HG03521 (cell line): ENCODE measurements around the gene HOXA3.

Experiments used
- ATAC-seq: cut with Tn5 transposase; IDR thresholded peaks from one replicate; pipeline ENCODE4 v1.9.1; 2021; ENCODE audit warnings: mild to moderate bottlenecking, moderate library complexity; ENCODE audit not compliant: unreplicated experiment

The HOXA3 gene

DNA sequence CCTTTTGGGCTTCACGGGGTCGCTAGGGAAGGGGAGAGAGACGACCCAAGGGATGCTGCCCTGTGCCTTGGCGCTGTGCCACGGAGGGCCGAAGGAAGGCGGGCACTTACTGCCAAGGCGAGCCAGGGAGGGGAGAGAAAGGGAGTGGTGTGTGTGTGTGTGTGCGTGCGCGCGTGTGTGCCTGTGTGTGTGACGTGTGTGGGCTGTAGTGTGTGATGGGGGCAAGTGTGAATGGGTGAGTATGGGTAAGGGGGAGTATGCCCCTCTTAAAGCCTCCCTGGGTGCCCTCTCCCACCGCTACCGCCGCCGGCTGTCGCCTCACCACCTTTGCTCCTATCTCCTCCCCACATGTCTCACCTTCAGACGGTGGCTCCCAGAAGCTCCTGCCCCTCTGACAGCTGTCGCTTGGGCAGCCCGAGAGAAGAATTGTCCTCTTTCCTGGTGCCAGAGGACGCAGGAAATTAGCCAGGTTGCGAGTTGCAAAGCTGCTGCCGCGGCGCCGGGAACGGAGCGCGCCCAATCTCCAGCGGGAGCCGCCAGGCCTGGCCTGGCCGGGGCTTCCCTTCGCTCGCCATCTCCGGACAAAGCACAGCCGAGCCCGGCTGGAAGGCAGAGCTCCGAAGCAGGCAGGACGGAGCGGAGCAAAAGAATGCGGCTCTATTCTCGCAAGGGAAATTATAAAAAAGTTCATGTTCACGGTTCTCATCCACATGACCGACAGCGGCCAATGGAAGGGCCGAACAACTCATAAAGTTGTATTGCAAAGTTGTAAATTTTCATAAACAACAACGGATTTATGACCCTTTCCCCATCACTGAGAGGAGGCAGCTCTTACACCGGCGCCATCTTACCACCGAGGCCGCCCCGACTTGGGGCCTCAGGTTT lies at the start of gene HOXA3:
TSS of gene HOXA3 (minus strand) at position 653 of the 885 bp plus-strand sequence. CDS start 41,943 bp downstream, outside the sequence.
- ATAC-seq = no peak

DNA sequence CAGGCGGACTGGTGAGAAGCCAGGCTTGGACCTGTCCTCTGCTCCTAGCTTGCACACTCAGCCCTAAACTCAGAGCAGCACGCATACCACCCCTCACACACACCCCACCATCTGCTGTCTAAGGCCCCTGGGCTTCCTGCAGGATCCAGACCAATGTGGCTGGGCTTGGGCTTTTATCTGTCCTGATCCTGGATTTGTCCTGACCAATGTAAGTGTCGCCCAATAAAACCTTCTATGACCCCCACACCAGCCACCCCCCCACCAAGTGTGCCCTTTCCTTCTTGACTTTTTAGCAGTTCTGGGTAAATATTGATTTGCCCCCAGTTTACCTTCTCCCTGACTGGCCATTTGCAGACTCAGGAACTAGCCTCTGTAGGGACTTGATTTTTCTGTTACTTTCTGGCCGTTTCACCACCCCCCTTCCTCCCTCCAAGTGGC lies 49.2 kb upstream of the HOXA3 start:
- ATAC-seq = no peak

DNA sequence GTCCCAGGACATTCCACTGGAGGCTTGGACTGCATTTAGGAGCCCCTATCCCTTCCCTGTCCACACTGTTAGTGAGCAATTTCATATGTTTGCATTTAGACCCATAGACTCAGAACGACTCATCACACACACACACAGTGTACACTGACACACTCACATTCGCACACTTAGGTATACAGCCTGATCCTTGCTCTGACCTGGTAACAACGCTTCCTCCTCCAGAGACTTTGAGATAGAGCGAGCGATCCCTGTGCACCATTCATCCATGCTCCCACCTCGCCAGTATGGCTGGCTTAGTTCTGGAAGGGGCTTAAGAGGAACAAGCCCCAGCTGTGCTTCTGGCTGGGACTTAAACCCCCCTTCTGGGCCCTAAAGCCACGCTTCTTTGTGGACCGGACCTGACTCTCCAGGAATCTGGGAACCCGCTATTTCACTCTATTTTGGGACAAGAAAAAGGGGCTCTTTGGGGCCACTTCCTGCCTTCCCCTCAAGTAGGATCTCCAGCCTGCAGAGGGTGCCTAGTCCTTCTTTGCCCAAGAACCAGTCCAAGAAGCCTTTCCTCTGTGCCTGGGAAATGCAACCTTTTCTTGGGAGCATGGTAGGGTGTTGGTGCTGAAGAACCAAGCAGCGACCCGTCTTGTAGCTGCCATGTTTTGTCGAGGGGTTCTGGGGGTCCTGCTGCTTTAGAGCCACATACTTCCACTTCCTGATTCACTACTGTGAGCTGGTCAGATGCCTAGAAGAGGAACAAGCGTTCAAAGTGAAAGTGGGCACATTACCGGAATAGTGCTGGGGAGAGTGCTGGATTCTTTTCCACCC lies 48.6 kb upstream of the HOXA3 start:
- ATAC-seq = no peak

DNA sequence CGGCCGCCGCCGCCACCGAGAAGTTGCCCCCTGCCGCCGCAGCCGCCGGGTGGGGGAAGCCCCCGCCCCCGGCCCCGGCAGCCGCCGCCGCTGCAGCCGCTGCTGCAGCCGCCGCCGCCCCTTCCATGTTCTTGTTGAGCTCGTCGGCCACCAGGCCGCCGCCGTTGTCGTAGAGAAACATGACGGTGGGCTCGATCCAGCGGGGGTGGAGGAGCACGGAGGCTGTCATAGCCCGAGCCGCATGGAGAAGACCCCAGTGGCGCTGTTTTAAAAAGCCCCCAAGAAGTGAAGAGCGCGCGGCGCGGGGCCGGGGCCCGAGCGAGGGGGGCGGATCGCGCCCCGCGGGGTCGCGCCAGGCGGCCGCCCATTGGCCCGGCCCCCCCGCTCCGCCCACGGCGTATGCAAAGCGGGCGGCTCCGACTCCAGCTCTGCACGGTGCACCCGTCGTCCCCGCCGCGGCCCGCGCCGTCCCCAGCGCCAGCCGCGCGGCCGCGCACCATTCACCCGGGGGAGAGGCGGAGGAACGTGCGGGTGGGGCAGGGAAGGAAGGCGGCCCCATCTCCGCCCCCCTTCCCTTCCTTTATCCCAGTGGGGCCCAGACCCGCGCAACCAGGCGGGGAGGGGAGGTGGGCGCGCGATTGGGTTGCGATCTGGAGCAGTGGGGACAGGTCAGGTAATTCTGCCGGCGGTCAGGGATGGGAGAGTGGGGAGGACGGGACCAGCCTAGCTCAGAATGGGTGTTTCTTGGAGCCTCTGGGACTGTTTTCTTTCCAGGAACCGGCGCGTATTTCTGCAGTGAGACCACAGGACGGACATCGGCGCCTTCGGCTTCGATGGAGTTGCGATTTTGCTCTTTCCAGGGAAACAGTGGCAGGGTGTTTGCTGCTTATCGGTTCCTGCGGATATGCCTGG lies 47.7 kb upstream of the HOXA3 start, which contains the start of gene HOXA13:
TSS of gene HOXA13 (minus strand) at position 243 of the 912 bp plus-strand sequence. CDS start at position 229, 14 bp downstream.
- peak; percentile 49 for ATAC-seq

GRCh38 chr7:27198871-27199801 lies 46.8 kb upstream of the HOXA3 start:
- peak; percentile 20 for ATAC-seq

DNA sequence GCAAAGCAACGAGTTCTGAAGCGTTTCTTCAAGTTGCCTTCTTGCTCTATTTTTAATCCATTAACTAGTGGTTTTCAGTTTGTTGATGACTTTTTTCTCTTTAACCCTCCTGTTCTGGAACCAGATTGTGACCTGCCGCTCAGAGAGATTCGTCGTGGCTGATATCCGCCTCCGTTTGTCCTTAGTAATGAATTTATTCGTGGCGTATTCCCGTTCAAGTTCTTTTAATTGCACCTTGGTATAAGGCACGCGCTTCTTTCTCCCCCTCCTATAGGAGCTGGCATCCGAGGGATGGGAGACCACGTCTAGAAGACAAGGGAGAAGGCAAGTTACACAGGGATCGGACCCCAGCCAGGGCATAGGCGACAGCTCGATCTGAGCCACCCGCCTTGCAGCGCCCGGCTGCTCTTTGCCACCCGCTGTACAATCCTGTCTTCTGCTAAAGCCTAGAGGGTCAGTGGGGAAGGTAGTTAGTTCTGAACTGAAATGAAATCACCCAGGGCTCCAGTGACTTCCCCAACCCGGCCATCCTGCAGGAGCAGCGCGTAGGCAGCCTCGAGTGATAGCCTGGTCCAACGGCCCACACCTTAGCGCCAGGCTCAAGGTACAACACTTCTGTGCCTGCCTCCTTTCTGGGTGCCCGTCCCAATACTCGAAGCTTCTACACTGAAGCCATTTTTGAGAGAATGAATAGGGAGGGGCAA lies 45.9 kb upstream of the HOXA3 start:
- ATAC-seq = no peak

- ATAC-seq = no peak
Observed at GRCh38 chr7:27197137-27198042, 45.0 kb upstream of the HOXA3 start.

GRCh38 chr7:27196287-27196767 lies 43.9 kb upstream of the HOXA3 start:
- no peak for ATAC-seq

DNA sequence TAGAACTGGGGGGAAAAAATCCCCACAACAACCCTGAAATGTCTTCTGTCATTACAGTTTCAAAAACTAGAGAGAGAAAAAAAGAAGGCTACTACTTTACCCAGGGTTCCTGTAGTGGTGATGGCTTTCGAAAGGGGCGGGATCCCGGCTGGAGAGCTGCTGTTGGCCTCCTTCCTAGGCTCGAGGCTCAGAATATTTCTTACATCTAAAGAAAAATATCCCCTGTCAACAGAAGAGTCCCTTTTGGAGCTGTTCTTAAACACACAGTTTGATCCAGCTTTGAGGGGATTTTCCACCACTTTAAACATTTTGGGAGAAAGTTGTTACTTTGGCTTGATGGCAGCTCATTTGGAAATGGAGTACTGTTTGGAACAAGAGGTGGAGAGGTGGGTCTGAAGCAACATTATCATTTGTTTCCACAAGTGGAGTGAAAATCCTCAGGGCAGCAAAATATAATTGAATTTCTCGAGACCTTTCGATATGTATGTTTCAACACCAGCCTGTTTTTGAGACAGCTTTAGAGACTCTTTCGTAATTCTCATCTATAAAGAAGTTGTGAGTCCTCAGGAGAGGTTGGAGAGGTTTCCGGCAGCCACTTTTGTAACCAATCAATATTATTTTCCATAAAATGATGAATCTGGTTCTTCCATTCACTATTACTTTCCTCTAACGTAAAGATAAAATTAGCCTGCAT lies 42.5 kb upstream of the HOXA3 start:
- ATAC-seq = no peak

GRCh38 chr7:27194002-27194352 lies 41.6 kb upstream of the HOXA3 start:
- no peak for ATAC-seq

- ATAC-seq = no peak
Observed at GRCh38 chr7:27193335-27194001, 41.1 kb upstream of the HOXA3 start.

- ATAC-seq = no peak
Observed at GRCh38 chr7:27192546-27193334, 40.4 kb upstream of the HOXA3 start.

DNA sequence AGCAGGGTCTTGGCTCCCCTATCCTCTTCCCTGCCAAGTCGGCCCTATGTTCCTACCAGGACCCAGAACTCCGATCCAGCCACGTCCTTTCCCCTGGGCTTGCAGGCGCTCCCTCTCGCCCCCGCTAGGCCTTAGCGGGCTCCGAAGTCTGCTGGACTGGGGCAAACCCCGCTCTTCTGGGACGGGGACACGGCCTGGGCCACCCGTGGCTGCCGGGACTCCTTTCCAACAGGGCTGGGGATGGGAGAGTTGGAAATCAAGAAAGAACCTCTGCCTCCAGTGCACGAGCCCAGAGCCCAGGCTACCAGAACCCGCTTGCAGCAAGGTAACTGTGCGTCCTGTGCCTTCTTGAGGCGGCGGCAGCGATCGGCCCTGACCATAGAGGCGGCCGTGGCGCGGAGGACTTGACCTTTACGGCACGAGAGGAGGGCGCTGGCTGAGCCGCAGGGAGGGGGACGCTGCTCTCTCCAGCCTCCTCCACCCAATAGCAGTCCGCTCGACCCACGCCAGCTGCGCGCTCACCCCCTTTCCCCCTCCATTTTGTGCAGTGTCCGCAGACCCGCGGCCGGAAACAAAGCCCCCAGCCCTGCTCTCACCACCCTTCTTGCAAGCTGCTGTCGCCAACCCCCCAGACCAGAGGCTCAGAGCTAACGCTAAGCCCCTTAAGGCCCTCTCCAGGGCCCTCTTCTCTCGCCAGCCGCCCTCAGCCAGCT lies 39.6 kb upstream of the HOXA3 start:
- no peak for ATAC-seq

- ATAC-seq = no peak
Observed at GRCh38 chr7:27191161-27191731, 38.9 kb upstream of the HOXA3 start.
